Keratinocyte (primary cell): Measurements from ENCODE around the gene NDRG4. TPM values are rescaled to one million over a fixed set of nuclear protein-coding genes. Genes with fewer than 3 reads are reported as not detected.

Experiments
- DNase-seq: peaks from one replicate; pipeline ENCODE4 v3.0.0-alpha.2; 2011; ENCODE audit warnings: low read depth, missing footprints, low spot score
- FAIRE-seq: peaks from 2 replicates; lab custom pipeline; 2011; peaks lifted over from hg19 to GRCh38; lab: Jason Lieb, UNC
- H2AFZ ChIP-seq: 2 replicates; pipeline ENCODE4 v1.6.0; 2012; ENCODE audit warnings: low read length, control low read depth, inconsistent platforms; ENCODE audit not compliant: control insufficient read depth
- H3K27ac ChIP-seq: 2 replicates; pipeline ENCODE4 v1.5.1; 2011; ENCODE audit warnings: low read length; ENCODE audit not compliant: control insufficient read depth, insufficient read depth
- H3K27me3 ChIP-seq: 3 replicates; pipeline ENCODE4 v1.6.0; 2011; ENCODE audit warnings: low read length; ENCODE audit not compliant: control insufficient read depth, insufficient read depth; ENCODE audit errors: extremely low read depth
- H3K36me3 ChIP-seq, 2 experiments: 2 replicates in 1 of 2; 3 replicates in 1 of 2; pipeline ENCODE4 v1.5.1; 2011; ENCODE audit warnings: low read length in 2 of 2, mild to moderate bottlenecking in 1 of 2; ENCODE audit not compliant: control insufficient read depth in 2 of 2, insufficient read depth in 2 of 2; ENCODE audit errors: extremely low read depth in 1 of 2
- H3K4me1 ChIP-seq: 3 replicates; pipeline ENCODE4 v1.5.1; 2011; ENCODE audit warnings: low read length; ENCODE audit not compliant: control insufficient read depth, insufficient read depth; ENCODE audit errors: extremely low read depth
- H3K4me2 ChIP-seq: 3 replicates; pipeline ENCODE4 v1.6.0; 2011; ENCODE audit warnings: low read depth, low read length; ENCODE audit not compliant: control insufficient read depth, insufficient read depth; ENCODE audit errors: extremely low read depth
- H3K4me3 ChIP-seq, 3 experiments: fragments of 200-600 bp in 1 of 3; sonication (generic) in 1 of 3; 2 replicates in 2 of 3; 3 replicates in 1 of 3; pipeline ENCODE4 v1.5.1; 2011 to 2016; ENCODE audit warnings: low read length in 3 of 3, mild to moderate bottlenecking in 3 of 3, control low read depth in 2 of 3, inconsistent platforms in 1 of 3, low read depth in 1 of 3, mixed read lengths in 1 of 3, mixed run types in 1 of 3, moderate library complexity in 1 of 3; ENCODE audit not compliant: control insufficient read depth in 2 of 3, insufficient read depth in 2 of 3; ENCODE audit errors: extremely low read depth in 1 of 3
- H3K79me2 ChIP-seq: 2 replicates; pipeline ENCODE4 v1.6.0; 2012; ENCODE audit warnings: low read length; ENCODE audit not compliant: control insufficient read depth, insufficient read depth
- H3K9ac ChIP-seq: 3 replicates; pipeline ENCODE4 v1.6.0; 2011; ENCODE audit warnings: low read length; ENCODE audit not compliant: control insufficient read depth, insufficient read depth; ENCODE audit errors: extremely low read depth
- H3K9me1 ChIP-seq: 3 replicates; pipeline ENCODE4 v1.6.0; 2011; ENCODE audit warnings: low read length; ENCODE audit not compliant: control insufficient read depth, insufficient read depth; ENCODE audit errors: extremely low read depth
- H3K9me3 ChIP-seq: 2 replicates; pipeline ENCODE4 v1.5.1; 2012; ENCODE audit warnings: low read depth, low read length; ENCODE audit not compliant: control insufficient read depth
- H4K20me1 ChIP-seq: 3 replicates; pipeline ENCODE4 v1.6.0; 2011; ENCODE audit warnings: low read length; ENCODE audit not compliant: control insufficient read depth, insufficient read depth; ENCODE audit errors: extremely low read depth
- CTCF ChIP-seq, 3 experiments: IDR thresholded peaks in 1 of 3; conservative IDR thresholded peaks in 1 of 3; optimal IDR thresholded peaks in 1 of 3; 2 replicates in 2 of 3; 3 replicates in 1 of 3; pipeline versions ENCODE3 to v1.5.1; 2011; ENCODE audit warnings: low read length in 3 of 3, mild to moderate bottlenecking in 3 of 3, moderate library complexity in 2 of 3, control low read depth in 1 of 3, inconsistent platforms in 1 of 3; ENCODE audit not compliant: insufficient read depth in 2 of 3; ENCODE audit errors: extremely low read depth in 1 of 3
- EZH2 ChIP-seq: IDR thresholded peaks from one replicate; pipeline ENCODE4 v1.6.1; 2012; ENCODE audit warnings: inconsistent platforms, mild to moderate bottlenecking, low read length, moderate library complexity
- dilution Hi-C: fragments of 300-500 bp; cut with MboI; formaldehyde crosslinking; loops from one replicate; pipeline ENCODE4 v1.7.0; 2020; ENCODE audit warnings: low sequenced_read_pairs; ENCODE audit not compliant: extremely low pct_ligation_motif_present
- polyA plus RNA-seq, 5 experiments: library from polyadenylated mRNA; depleted of rRNA in 3 of 5; stranded (reverse) in 3 of 5; stranded (forward) in 1 of 5; unstranded in 1 of 5; fragments of >200 nt; gene quantifications; 1 replicate in 1 of 5; 2 replicates in 3 of 5; 3 replicates in 1 of 5; pipeline versions ENCODE4 v1.2.1 to v1.2.3, GENCODE V29; 2011 to 2012; ENCODE audit warnings: missing spikeins in 2 of 5, low read depth in 1 of 5, low replicate concordance in 1 of 5

Gene NDRG4
- polyA plus RNA-seq, 1 donor (not counting 4 experiments of a cell fraction or from before 2014, with no cell fraction given): 1.1 TPM

GRCh38 chr16:58535100-58535499 lies 35.2 kb downstream of the NDRG4 start:
- DNase-seq (no peak), FAIRE-seq (no peak)
- dilution Hi-C loops: no loop called here
- H3K9ac ChIP-seq: no peak overlapping the region
- no peaks in the 10 kb centered on the region for H3K27me3 ChIP-seq
- H3K4me1 ChIP-seq: no peaks in the 10 kb centered on the region
- no peaks in the 10 kb centered on the region for H3K9me3 ChIP-seq
- peaks cover 40 to 54% of the 10 kb centered on the region in 2 experiments for H3K36me3 ChIP-seq
- no peak overlapping the region for H2AFZ ChIP-seq
- no peaks in the 10 kb centered on the region for H3K79me2 ChIP-seq
- no peak overlapping the region for H3K27ac ChIP-seq
- no peak overlapping the region for H3K4me3 ChIP-seq
- H4K20me1 ChIP-seq: no peaks in the 10 kb centered on the region
- TF ChIP-seq CTCF (optimal IDR thresholded peaks at IDR 0.05 in 1 of 3, IDR thresholded peaks at IDR 0.05 in 1 of 3, conservative IDR thresholded peaks at IDR 0.05 in 1 of 3; ENCODE audit: extremely low read depth in 1 of 3, insufficient read depth in 2 of 3, low read length in 3 of 3) (no peak), EZH2 (no peak)
- H3K4me2 ChIP-seq: no peak overlapping the region
- H3K9me1 ChIP-seq: no peaks in the 10 kb centered on the region

- H3K9me1 ChIP-seq: no peaks in the 10 kb centered on the region
- no peaks in the 10 kb centered on the region for H3K9me3 ChIP-seq
- H3K27ac ChIP-seq: no peak overlapping the region
- no peak overlapping the region for H2AFZ ChIP-seq
- no peaks in the 10 kb centered on the region for H3K4me1 ChIP-seq
- H3K27me3 ChIP-seq: no peaks in the 10 kb centered on the region
- FAIRE-seq (no peak), DNase-seq (no peak)
- no peak overlapping the region for H3K9ac ChIP-seq
- TF ChIP-seq EZH2: no peak
- TF ChIP-seq CTCF (optimal IDR thresholded peaks at IDR 0.05 in 1 of 3, IDR thresholded peaks at IDR 0.05 in 1 of 3, conservative IDR thresholded peaks at IDR 0.05 in 1 of 3; ENCODE audit: extremely low read depth in 1 of 3, insufficient read depth in 2 of 3, low read length in 3 of 3): no peak
- H3K36me3 ChIP-seq: peaks cover 36 to 47% of the 10 kb centered on the region in 2 experiments
- no peaks in the 10 kb centered on the region for H3K79me2 ChIP-seq
- no peak overlapping the region for H3K4me2 ChIP-seq
- no peak overlapping the region for H3K4me3 ChIP-seq
- no peaks in the 10 kb centered on the region for H4K20me1 ChIP-seq
- dilution Hi-C loops: no loop called here
Observed at GRCh38 chr16:58536278-58536677, 36.3 kb downstream of the NDRG4 start.
